Mucosa of stomach (tissue), 1 donor: Measurements from ENCODE around the gene TCF19.

Experiments
- H3K27me3 ChIP-seq: one replicate; pipeline ENCODE4 v1.7.0; 2013; ENCODE audit warnings: mild to moderate bottlenecking, low read length; ENCODE audit not compliant: control insufficient read depth, insufficient read depth
- H3K36me3 ChIP-seq: one replicate; pipeline ENCODE4 v1.7.0; 2013; ENCODE audit warnings: low read length; ENCODE audit not compliant: control insufficient read depth, insufficient read depth
- H3K4me1 ChIP-seq: one replicate; pipeline ENCODE4 v1.7.0; 2013; ENCODE audit warnings: mild to moderate bottlenecking, low read length; ENCODE audit not compliant: control insufficient read depth, insufficient read depth
- H3K4me3 ChIP-seq: one replicate; pipeline ENCODE4 v1.7.0; 2013; ENCODE audit warnings: low read length
- H3K9ac ChIP-seq: one replicate; pipeline ENCODE4 v1.7.0; 2013; ENCODE audit warnings: mild to moderate bottlenecking, low read length, moderate library complexity
- H3K9me3 ChIP-seq: one replicate; pipeline ENCODE4 v1.7.0; 2013; ENCODE audit warnings: mild to moderate bottlenecking, low read length, moderate library complexity; ENCODE audit not compliant: control insufficient read depth
- donor health status: Pancreatic carcinoma.

Gene TCF19, protein sequence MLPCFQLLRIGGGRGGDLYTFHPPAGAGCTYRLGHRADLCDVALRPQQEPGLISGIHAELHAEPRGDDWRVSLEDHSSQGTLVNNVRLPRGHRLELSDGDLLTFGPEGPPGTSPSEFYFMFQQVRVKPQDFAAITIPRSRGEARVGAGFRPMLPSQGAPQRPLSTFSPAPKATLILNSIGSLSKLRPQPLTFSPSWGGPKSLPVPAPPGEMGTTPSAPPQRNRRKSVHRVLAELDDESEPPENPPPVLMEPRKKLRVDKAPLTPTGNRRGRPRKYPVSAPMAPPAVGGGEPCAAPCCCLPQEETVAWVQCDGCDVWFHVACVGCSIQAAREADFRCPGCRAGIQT

DNA sequence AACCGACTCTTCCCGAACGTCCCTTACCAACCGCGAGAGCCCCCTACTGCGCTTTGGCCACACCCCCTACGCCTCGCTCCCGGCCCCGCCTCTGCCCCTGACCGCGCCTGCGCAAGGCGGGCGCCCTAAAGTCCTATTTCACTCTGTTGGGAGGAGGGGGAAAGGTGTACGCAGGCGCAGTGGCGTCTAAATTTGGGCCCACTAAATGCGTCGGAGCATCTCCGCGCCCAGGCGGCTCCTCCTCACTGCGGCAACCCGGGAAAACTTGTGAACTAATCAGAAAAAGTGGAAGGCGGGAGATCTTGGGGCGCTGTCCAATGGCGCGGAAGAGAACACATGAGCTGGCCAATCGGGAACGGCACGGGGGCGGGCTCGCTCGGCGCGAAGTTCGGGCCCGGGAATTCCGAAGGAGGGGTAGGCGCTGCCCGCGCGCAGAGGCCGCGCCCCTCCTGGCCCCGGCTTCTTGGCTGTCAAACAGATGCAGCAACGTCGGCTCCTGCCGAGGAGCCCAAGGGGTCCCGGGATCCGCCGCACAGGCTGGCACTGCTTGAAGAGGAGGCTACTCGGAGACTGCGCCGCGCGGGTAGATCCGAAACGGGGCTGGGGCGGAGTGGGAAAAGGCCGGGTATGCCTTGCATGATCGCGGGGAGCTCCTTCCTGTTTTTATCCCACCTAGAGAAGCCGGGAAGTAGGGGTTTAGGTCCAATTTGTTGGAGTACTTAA is at the start of gene TCF19:
TSS of gene TCF19 (plus strand) at position 450 of the 723 bp plus-strand sequence. CDS start 881 bp downstream, outside the sequence.
- Histone ChIP-seq H3K27me3 (no peaks in the 10 kb centered on the region), H3K36me3 (no peaks in the 10 kb centered on the region), H3K4me3 (peak within 1 kb of the TSS; percentile 61), H3K9ac (peak within 1 kb of the TSS; percentile 89), H3K9me3 (no peaks in the 10 kb centered on the region), H3K4me1 (peaks cover 22% of the 10 kb centered on the region)

DNA sequence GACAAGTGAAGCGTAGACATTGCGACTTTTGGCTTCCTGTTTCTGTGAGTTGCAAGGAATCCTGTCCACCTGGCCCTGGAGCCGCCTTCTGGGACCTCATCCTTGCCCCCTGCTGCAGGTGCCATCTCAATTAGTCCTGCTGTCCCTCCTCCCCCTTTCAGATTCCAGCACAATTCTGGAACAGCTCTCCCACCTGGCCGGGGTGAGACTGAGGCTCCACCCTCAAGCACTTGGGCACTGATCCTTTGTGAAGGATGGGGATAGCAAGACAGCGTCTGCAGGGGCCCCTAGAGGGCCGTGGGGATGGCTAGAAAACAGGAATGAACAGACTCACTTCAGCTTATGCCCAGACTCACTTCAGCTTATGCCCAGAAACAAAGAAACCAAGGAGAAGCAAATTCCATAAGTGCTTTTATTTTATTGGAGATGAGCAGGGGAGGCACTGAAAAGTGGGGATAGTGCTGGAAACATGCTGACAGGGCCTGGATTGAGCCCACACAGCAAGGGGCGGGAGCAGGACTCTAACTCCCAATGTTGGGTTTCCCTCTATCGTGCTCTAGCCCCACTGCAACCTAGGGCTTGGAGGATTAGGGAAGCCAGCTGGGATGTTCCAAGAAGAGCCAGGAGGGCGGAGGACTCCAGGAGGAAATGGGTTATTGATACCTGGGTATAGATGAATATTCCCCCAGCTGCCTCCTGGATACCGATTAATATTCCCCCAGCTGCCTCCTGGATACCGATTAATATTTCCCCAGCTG is 47.4 kb upstream of the TCF19 start:
- H3K4me1 ChIP-seq, result peaks cover 23% of the 10 kb centered on the region
- H3K9ac ChIP-seq, result no peak overlapping the region
- H3K9me3 ChIP-seq, result no peaks in the 10 kb centered on the region
- no peak overlapping the region for H3K4me3 ChIP-seq
- H3K36me3 ChIP-seq, result no peaks in the 10 kb centered on the region
- no peaks in the 10 kb centered on the region for H3K27me3 ChIP-seq

DNA sequence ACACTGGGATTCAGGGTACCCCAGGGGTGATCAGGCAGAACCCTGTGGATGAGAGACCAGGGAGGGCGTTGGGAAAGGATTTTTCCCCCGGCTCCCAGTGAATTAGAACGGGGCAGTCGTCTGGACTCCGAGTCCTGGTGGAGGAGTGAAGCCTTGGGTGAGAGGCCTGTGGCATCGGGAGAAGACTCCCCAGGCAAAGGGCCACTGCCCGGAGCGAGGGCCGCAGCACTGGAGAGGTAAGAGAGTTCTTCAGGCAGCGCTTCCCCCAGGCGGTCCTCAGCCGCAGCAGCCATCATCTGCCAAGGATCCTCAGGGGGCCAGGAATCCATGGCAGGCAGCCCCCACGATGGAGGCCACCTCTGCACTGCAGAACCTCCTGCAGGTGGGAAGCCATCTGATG is 46.7 kb upstream of the TCF19 start:
- Histone ChIP-seq H3K9me3 (no peaks in the 10 kb centered on the region), H3K9ac (no peak overlapping the region), H3K4me3 (no peak overlapping the region), H3K36me3 (no peaks in the 10 kb centered on the region), H3K27me3 (no peaks in the 10 kb centered on the region), H3K4me1 (peaks cover 24% of the 10 kb centered on the region)

DNA sequence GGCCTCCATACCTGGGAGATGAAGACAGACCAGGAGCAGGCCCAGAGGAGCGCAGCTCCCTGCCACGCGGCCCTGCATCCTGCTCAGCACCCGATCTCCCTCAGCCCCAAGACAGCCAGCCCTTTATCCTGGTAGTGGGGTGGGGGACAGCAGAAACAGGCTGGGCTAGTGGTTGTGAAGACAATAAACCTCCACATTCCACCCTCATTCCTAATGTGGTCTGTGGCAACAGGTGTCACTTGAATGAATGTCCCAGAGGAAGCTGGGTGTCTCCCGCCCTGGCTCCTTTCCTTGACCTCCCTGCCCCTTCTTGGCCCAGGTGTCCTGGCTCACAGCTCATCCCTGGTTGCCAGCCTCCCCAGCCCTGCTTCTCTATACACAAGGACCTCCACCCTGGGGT is 45.9 kb upstream of the TCF19 start, which contains the start of gene C6orf15:
TSS of gene C6orf15 (minus strand) at position 98 of the 400 bp plus-strand sequence. CDS start at position 78, 20 bp downstream.
- Histone ChIP-seq H3K9ac (no peak within 1 kb of the TSS), H3K9me3 (no peaks in the 10 kb centered on the region), H3K4me1 (peaks cover 27% of the 10 kb centered on the region), H3K27me3 (no peaks in the 10 kb centered on the region), H3K36me3 (no peaks in the 10 kb centered on the region), H3K4me3 (no peak within 1 kb of the TSS)

DNA sequence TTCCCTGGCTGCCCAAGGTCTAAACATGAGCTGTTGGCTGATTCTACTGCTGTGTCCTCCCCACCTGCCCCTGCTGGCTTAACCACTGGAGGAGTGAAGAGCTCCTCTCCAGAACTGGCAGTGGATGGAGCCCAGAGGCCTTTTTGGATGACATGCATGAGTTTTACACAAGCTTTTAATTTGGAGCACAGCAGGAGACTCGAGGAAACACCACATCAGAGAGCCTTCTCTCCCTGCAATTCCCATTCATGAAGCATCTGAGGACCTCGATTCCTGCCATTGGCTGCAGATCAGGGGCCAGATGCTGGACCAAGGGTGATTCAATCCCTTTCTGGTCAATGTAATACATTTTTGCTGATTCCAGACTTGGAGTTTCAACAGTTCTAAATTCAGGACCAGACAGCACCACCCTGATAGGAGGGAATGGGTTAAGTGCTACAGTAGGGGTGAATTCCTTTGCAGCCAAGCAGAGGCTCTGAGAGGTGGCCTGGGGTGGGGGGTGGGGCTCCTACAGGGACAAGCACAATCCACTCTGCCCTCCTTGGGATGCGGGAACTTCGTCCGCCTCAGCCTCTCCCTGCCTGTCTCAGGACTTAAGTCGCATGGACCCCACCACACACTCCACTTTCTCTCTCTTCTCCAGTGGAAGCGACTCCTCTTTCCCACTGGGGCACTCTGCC is 44.4 kb upstream of the TCF19 start:
- Histone ChIP-seq H3K36me3 (no peaks in the 10 kb centered on the region), H3K4me3 (peak overlapping the region; percentile 49), H3K27me3 (no peaks in the 10 kb centered on the region), H3K9ac (peak overlapping the region; percentile 79), H3K4me1 (peaks cover 27% of the 10 kb centered on the region), H3K9me3 (no peaks in the 10 kb centered on the region)

DNA sequence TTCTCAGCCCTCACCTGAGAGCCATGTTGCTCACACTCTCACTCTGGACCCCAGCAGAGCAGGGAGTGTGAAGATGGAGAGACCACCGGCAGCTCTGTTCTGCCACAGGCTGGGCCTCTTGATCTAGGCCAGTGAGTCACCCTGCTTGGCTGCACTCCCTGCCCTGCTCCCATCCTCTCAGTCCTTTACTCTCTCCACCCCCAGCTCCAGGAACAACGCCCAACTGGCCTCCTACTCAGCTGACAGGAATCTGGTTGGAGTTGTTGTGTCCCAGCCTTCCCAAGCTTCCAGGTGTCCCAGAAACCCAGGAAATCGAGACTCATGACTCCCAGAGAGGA is 43.9 kb upstream of the TCF19 start, which contains the start of gene PSORS1C1:
TSS of gene PSORS1C1 (plus strand) at position 260 of the 338 bp plus-strand sequence. CDS start 14,833 bp downstream, outside the sequence.
- Histone ChIP-seq H3K9ac (peak within 1 kb of the TSS; percentile 79), H3K4me3 (peak within 1 kb of the TSS; percentile 49), H3K27me3 (no peaks in the 10 kb centered on the region)

DNA sequence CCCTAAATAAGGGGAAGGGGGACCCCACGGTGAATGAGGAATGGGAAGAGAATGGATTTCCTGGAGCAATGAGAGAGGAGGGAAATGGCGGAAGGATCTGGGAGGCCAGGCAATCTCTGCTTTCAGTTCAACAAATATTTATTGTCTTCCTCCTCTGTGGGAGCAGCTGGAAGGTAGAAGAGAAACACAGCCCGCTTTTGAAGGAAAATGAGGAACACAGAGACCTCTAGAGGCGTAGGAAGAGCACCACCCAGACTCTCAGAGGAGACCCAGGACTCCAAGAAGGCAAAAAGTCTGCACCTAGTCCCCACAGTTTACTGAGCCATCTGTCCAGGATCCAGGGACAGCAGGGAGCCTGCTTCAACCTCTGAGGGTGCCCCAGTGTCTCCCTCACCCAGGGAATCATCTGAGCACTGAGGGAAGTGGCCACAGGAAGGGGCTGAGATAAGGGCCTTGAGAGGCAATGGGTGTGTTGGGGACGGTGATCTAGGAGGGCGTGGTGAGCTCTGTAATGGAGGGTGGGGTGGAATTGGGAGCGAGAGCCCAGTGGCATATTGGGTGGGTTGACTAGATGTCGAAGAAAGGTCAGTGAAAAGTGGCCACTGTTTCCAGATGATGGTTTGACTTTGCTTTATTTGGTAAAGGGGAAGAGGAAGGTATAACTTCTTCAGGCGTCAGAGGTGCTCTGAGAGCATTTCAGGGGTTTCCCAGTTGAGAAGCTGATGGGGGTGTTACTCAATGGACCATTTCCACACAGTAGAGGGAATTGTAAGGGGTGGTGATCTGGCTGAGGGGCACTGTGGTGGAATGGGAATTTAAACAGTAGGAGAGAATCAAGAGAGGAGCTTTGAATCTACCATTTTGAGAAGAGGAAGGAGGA is 43.2 kb upstream of the TCF19 start:
- no peaks in the 10 kb centered on the region for H3K36me3 ChIP-seq
- peak overlapping the region; percentile 79 for H3K9ac ChIP-seq
- peaks cover 27% of the 10 kb centered on the region for H3K4me1 ChIP-seq
- H3K4me3 ChIP-seq, result peak overlapping the region; percentile 49
- no peaks in the 10 kb centered on the region for H3K27me3 ChIP-seq
- H3K9me3 ChIP-seq, result no peaks in the 10 kb centered on the region

More for the DNA sequence above, 43.9 kb upstream of the TCF19 start, which contains the start of gene PSORS1C1:
- peaks cover 27% of the 10 kb centered on the region for H3K4me1 ChIP-seq
- H3K9me3 ChIP-seq, result no peaks in the 10 kb centered on the region
- no peaks in the 10 kb centered on the region for H3K36me3 ChIP-seq

DNA sequence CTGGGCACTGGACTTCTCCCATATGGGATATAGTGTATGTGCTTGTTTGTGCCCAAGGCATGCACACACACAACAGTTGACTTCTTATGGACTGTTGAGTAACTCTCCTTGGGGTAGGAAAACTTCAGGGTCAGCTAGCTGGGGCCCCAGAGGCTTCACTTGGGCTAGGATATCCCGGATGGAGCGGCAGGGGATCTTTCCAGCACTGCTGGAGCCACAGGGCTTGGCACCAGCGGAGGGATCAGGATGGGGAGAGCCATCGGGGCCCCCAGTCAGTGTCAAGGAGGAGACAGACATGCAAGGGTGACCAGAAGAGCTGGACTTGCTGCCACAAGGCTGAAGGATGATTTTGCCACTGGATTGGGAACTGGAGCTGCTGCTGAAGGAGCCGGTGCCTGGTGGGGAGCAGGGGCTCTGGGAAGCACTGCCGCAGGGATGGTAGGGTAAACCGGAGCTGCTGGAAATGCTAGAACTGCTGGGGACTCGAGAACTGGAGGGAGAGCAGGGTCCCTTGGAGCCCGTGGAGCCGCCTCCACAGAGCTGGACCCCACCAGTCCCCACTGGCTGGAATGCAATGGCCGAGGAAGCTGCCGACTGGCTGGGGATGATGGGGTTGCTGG is 42.3 kb upstream of the TCF19 start:
- no peaks in the 10 kb centered on the region for H3K27me3 ChIP-seq
- no peak overlapping the region for H3K9ac ChIP-seq
- no peaks in the 10 kb centered on the region for H3K36me3 ChIP-seq
- H3K9me3 ChIP-seq, result no peaks in the 10 kb centered on the region
- no peak overlapping the region for H3K4me3 ChIP-seq
- peaks cover 27% of the 10 kb centered on the region for H3K4me1 ChIP-seq

DNA sequence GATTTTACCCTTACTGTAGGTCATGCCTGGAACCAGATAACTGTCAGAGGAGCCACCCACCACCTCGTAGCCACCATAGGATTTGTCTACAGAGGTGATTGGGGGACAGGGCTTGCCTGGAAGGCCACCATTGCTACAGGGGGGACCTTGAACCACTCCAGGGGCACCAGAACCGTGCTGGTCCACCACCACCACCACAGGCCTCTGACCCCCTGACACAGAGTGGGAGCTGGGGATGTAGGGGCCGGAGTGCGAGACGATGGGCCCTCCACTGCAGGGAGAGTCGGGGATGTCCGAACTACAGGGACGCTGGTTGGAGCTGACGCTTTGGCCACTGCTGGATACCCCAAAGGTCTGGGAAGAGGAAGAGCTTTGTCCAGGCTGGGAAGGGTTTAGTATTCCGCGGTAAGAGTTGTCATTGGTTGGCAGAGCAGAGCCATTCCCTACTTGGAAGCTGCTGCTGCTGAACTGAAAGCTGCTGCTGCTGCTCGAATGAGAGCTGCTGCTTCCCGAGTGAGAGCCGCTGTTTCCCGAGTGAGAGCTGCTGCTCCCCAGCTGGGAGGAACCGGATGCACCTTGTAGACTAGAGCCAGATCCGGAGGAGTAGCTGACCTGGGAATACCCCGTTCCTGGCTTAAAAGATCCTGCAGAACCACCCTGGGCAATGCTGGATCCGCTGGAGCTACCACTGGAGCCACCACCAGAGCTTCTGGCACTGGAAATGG is 41.6 kb upstream of the TCF19 start:
- Histone ChIP-seq H3K9me3 (no peaks in the 10 kb centered on the region), H3K4me1 (peaks cover 27% of the 10 kb centered on the region), H3K36me3 (no peaks in the 10 kb centered on the region), H3K9ac (no peak overlapping the region), H3K27me3 (no peaks in the 10 kb centered on the region), H3K4me3 (no peak overlapping the region)

DNA sequence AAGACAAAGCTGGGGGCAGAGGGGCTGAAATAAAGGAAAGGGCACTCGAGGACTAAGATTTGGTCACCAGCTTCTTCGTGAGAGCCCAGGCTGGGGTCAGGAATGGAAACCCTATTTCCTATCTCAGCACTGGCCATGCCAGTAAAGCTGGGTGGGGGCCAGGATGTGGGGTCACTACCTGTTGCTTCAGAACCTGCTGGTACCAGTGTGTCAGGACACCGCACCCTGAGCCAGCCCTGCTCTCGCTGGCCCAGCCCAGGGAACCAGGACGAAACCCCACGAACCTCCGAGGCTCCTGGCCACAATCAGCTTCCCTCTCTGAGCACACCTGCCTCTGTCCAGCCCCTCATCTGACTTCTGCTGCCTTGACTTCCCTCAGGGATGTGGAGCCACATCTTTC is 40.2 kb upstream of the TCF19 start:
- H3K27me3 ChIP-seq, result no peaks in the 10 kb centered on the region
- peaks cover 33% of the 10 kb centered on the region for H3K4me1 ChIP-seq
- H3K9me3 ChIP-seq, result no peaks in the 10 kb centered on the region
- no peak overlapping the region for H3K9ac ChIP-seq
- H3K36me3 ChIP-seq, result no peaks in the 10 kb centered on the region
- no peak overlapping the region for H3K4me3 ChIP-seq
